ENCODE results near the gene RHOC. TPM values are rescaled to one million over a fixed set of nuclear protein-coding genes. Genes with fewer than 3 reads are reported as not detected.
"Not testable (repeated sequence)": the region's sequence is repeated elsewhere in the genome, so short reads cannot be mapped to it uniquely, and the experiment has no call there.

Gene RHOC
- 100 to 1,000 TPM; 219 to 262 (median 232) TPM for polyA plus RNA-seq (ENCODE audit: insufficient read length in 4 of 4)

DNA sequence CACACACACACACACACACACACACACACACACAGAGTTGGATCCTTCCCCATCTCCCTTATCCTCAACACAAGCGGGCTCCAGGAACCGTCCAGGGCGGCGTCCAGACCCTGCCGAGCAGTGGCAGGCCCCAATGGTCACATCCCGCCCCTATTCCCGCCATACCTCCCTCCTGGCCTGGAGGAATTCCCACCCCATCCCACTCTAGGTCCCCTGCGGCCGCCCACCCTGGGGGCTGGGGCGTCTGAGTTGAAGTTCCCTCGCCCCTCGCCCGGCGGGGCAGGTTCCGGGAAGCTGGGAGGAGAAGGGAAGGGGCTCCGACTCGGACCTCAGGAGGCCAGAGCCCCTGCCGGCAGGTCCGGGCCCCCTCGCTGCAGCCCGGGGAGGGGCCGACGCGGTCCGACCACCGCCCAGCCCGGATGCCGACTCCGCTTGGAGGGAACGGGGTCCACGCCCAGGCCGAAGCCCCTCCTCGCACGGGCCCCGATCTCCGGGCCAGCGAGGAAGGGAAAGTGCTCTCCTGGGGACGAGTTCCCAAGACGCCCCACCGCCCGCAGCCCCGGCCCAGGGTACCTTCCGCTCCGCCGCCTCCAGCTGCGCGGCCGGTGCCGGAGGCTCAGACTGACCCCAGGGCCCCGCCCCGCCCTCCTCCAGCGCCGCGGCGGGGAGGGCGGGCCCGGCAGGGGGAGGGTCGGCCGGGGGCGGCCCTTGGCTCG, at the start of gene RHOC:
Gene RHOC, minus strand, starts transcription at position 623 of the 716 bp plus-strand sequence. CDS start 3,328 bp downstream, outside the sequence.
- peak in 2 of 4 donors; percentile 39 to 69 for DNase-seq (ENCODE audit: low read depth in 4 of 4, low spot score in 3 of 4)

DNA sequence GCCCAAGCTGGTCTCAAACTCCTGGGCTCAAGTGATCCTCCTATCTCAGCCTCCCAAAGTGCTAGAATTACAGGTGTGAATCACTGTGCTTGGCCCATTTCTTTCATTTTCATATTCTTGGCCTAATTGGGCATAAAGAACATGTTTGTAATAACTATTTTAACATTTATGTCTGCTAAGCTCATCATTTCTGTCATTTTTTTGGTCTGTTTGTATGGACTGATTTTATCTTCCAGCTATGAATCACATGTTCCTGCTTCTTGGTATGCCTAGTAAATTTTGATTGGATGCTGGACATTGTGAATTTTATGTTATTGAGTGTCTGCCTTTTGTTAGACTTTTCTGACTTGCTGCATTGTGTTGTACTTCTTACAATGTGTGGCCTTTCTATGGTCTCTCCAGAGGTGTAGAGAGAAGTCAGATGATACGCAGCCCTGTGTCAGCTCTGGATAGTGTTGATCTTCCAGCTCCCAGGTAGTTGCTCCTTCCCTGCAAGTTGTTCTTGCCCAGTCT, 47.2 kb upstream of the RHOC start:
- no peak for DNase-seq (ENCODE audit: low read depth in 4 of 4, low spot score in 3 of 4)

DNA sequence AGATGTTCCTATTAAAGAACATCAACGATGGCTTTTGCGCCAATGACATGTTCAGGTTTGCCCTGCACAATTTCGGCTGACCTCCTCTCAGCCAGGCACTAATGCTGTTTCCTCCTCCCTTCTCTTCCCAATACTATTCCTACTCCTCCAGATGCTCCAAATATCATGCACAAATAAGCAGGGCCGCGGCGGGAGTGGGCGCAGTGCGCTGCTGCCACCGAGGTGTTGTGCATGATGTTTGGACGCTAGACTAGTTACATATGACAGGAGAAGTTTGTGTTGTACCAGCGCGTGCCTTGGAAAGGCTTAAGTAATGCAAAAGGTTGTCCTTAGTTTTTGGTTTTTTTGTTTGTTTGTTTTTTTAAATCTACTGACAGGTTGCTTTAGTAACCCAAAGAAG, 41.5 kb upstream of the RHOC start:
- no peak for DNase-seq (ENCODE audit: low read depth in 4 of 4, low spot score in 3 of 4)

DNA sequence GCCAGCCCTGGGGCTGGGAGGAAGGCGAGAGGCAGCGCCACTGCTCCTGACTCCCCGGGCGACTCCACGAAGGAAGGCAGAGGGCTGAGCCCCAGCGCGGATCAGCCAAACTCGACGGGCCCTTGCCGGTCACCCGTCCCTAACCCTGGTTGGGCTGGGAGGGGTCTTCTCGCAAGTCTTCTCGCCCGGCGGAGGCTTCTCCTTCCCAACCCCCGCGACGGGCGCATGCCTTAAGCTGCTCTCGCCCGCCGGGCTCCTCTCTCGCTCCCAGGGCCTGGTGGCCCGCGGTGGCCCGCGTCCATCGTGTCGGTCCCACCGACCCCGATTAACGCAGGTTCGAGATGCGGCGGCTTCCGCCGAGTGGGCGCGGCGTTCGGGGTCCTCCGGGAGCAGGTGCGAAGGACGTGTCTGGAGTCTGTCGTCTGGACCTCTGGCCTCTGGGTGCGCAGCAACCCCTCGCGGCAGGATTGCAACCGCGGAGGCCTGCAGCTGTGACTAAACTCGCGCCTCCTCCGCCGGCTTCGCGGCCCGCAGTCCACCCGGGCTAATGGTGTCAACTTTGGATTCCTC, 37.2 kb upstream of the RHOC start:
- DNase-seq (ENCODE audit: low read depth in 4 of 4, low spot score in 3 of 4), result peak in 1 of 4 donors; percentile 41

DNA sequence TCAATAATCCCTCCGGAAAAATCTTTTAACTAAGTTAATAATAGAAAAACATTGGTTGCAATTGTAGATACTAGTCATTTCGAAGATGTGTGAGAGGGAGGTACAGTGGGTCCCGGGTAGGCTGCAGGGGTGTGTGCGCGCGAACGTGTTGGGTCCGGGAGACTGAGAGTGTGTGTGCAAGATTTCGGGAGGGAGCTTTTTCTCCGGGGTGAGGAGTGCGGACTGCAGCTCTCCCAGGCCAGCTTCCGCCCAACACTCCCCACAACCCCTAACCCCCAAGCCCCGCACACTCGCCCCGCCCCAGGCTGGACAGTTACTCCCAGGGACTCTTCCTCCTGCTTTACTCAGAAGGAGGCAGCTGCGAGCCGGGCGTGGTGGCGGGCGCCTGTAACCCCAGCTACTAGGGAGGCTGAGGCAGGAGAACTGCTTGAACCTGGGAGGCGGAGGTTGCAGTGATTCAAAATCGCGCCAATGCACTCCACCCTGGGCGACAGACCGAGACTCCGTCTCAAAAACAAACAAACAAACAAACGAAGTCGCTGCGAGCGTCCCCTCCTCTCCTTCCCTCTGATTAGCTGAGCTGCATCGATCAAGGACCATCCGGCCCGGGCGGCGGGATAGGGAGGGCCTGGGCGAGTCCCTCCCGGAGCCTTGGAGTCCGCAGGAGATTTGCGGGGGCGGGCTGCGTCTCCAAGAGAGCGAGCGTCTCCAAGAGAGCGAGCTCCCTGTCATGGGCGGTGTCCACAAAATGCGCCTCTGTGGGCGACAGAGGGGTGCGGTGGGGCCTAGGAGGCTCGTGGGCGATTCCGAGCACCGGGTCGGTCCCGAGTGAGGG, 36.5 kb upstream of the RHOC start:
- DNase-seq (ENCODE audit: low read depth in 4 of 4, low spot score in 3 of 4), result no peak

DNA sequence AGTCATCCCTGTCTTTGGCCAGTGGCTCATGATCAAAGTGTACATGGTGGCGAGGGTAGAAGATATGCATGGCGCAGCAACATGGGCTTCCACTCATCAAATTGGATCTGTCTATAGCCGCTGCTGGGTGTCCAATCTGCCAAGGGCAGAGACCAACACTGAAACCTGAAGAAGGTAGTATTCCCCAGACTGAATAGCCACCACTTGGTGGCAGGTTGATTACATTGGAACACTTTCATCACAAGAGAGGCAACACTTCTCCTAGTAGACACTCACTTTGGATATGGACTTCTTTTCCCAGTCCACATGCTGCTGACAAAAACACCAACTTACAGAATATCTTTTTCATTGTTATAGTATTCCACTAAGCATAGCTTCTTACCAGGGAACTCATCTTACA, 30.6 kb upstream of the RHOC start:
- no peak for DNase-seq (ENCODE audit: low read depth in 4 of 4, low spot score in 3 of 4)

DNA sequence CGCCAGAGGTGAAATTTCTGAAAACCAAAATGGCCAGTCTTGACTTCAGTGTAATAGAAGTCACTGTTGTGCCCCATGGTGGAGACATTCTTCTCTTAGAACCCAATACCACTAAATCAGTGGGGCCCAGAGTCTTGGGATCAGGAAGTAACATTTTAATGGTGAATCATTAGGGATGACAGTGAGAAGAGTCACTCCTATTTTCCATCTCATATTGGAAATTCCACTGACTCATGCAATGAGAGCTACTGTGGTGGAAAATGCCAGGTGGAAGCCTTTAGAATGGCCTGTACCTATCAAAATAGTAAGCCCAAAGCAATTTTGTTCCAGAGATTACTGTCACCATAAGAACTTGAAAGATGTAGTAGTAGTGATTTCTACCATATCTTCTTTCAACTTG, 28.8 kb upstream of the RHOC start:
- DNase-seq (ENCODE audit: low read depth in 4 of 4, low spot score in 3 of 4), result no peak

DNA sequence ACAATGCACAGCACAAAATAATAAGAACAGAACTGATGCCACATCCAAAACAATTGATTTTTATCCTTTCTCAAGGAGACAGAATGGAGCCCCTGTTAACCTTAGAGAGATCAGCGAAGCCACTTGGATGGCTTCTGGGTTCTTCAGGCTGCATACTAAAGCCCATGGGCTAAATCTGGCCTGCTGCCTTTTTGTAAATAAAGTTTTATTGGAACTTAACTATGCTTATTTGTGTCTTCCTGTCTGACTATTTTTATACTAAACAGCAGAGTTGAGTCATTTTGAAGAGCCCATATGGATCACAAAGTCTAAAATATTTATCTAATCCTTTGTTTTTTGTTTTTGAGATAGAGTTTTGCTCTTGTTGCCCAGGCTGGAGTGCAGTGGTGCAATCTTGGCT, 24.5 kb upstream of the RHOC start:
- no peak for DNase-seq (ENCODE audit: low read depth in 4 of 4, low spot score in 3 of 4)

DNA sequence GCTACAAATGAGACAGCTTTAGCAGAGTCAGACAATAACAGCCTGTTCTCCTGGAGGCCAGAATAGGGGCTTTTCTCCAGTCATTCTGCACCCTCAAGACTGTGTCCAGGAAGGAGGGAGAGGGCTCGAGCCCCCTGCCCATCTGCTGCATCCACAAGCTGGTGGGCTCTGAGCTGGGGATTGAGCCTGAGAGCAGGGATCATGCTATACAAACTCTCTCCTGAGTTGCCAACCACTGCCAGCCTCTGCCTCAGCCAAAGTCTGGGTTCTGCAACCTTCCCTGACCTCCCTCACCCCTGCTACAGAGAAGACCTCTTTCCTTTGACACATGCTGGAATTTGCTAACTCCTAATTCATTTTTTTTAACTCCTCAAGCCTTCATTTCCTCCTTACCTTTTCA, 23.0 kb upstream of the RHOC start:
- DNase-seq (ENCODE audit: low read depth in 4 of 4, low spot score in 3 of 4), result no peak

DNA sequence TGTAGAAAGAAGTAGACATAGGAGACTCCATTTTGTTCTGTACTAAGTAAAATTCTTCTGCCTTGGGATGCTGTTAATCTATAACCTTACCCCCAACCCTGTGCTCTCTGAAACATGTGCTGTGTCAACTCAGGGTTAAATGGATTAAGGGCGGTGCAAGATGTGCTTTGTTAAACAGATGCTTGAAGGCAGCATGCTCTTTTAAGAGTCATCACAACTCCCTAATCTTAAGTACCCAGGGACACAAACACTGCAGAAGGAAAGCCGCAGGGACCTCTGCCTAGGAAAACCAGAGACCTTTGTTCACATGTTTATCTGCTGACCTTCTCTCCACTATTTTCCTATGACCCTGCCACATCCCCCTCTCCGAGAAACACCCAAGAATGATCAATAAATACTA, 22.1 kb upstream of the RHOC start:
- not testable (repeated sequence) for DNase-seq (ENCODE audit: low read depth in 4 of 4, low spot score in 3 of 4)

DNA sequence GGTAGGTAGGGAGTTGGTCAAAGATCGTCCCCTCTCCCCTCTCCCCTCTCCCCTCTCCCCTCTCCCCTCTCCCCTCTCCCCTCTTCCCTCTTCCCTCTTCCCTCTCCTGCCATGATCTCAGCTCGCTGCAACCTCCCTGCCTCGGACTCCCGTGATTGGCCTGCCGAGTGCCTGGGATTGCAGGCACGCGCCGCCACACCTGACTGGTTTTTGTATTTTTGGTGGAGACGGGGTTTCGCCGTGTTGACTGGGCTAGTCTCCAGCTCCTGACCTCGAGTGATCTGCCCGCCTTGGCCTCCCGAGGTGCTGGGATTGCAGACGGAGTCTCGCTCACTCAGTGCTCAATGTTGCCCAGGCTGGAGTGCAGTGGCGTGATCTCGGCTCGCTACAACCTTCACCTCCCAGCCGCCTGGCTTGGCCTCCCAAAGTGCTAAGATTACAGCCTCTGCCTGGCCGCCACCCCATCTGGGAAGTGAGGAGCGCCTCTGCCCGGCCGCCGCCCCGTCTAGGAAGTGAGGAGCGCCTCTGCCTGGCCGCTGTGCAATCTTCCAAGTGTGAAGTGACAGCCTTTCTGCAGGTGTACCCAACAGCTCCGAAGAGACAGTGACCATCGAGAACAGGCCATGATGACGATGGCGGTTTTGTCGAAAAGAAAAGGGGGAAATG, 21.5 kb upstream of the RHOC start:
- not testable (repeated sequence) for DNase-seq (ENCODE audit: low read depth in 4 of 4, low spot score in 3 of 4)

DNA sequence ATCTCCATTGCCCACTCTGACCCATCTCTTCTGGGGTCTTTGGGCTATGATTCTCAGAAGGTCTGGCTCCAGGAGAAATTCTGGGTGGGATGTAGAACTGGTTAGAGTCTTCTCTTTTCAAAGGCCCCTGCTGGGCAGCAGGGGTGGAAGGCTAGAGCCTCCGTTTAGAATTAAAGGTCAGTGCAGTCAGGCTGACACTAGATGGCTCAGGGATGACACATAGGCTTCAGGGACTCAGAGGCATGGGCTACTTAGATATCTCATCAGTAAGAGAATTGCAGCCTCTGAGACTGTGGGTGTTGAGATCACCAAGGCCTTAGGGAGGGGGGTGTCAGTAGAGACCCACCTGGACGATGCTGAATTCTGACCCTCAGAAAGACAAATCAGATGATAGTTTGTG, 20.8 kb upstream of the RHOC start:
- no peak for DNase-seq (ENCODE audit: low read depth in 4 of 4, low spot score in 3 of 4)

DNA sequence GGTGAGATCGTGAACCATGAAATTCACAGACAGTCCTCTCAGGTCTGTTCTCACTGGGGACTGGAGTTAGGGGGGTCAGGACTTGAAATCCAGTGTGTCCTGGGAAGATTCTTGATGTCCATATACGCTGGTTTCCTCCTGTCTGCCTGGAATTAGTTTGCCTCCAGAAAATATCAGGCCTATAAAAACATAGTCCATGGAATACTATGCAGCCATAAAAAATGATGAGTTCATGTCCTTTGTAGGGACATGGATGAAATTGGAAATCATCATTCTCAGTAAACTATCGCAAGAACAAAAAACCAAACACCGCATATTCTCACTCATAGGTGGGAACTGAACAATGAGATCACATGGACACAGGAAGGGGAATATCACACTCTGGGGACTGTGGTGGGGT, 17.3 kb upstream of the RHOC start:
- not testable (repeated sequence) for DNase-seq (ENCODE audit: low read depth in 4 of 4, low spot score in 3 of 4)

DNA sequence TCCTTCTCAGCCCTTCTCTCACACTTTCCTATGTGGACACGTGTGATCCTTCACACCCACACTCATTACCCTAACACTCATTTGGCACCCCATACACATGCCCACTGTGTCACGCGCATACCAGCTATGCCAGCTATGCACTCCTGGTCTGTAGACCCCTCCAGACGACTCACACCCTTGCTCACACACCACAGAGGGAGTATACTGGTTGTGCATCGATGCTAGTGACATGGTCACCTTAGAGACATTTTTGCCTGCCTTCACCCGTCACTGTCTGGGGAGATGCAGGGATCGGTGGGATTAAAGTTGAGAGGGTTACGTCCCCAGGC, 16.5 kb upstream of the RHOC start:
- no peak for DNase-seq (ENCODE audit: low read depth in 4 of 4, low spot score in 3 of 4)

DNA sequence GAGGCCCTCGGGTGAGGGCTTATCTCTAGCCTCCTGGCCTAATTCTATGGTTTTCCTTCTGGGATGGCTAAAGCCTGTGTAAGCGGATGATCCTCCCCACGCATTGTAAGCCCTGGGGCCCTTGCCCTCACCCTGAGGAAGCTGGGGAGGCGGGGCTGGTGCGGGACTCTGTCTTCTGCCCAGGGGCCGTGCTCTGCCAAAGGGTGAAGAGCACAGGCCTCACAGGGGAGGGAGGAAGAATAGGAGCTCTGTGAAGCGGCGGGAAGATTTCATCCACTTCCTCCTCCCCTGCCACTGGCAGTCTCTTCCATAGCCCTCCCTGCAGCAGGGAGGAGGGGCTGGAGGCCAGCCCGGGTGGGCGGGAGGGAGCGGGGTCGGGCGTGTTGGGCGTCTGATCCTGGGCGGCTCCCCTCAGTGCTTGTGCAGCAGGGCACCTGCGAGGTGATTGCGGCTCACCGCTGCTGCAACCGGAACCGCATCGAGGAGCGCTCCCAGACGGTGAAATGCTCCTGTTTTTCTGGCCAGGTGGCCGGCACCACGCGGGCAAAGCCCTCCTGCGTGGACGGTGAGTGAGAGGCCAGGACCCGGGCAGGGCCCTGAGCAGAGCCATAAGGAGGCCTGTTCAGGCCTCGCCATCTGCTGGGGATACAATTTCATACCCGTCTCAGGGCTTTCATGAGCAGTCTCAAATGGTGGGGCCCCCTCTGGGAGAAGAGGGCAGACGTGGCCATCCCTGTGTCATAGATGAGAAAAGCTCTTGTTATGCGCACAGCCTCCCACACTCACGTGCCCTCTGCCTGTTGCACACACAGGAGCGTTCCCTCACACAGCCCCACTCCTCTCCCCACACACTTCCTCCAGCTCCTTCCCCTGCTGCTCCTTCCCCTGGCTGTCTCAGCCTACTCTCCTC, 15.9 kb upstream of the RHOC start:
- DNase-seq (ENCODE audit: low read depth in 4 of 4, low spot score in 3 of 4), result no peak

DNA sequence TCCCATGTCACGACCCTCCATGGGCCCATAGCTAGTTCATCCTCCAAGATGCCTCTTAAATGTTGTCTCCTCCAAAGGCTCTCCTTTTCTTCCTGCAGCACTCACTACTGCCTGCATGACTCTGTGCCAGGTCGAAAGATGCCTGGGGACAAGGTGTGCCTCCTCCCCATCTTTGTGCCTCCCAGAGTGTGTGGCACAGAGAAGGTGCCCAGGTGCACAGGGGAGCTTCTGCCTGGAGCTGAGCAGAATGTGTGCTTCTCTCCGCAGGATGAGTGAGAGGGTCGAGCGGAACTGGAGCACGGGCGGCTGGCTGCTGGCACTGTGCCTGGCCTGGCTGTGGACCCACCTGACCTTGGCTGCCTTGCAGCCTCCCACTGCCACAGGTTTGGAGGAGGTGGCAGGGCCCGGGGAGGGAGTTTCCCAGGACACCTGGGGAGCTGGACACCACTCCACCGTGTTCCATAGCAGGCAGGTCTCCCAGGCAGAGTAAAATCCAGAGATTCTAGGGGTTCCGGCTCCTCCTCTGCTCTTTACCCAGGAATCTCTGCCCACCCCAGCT, 15.1 kb upstream of the RHOC start:
- no peak for DNase-seq (ENCODE audit: low read depth in 4 of 4, low spot score in 3 of 4)

DNA sequence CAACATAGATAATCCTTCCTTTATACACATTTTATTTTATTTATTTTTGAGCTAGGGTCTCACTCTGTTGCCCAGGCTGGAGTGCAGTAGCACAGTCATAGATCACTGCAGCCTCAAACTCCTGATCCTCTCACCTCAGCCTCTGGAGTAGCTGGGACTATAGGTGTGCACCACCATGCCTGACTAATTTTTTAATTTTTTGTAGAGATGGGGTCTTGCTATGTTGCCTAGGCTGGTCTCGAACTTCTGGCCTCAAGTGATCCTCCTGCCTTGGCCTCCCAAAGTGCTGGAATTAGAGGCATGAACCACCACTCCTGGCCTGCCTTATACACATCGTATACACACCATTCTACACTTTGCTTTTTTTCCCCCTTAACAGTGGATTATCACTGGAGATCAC, 14.4 kb upstream of the RHOC start:
- not testable (repeated sequence) for DNase-seq (ENCODE audit: low read depth in 4 of 4, low spot score in 3 of 4)

DNA sequence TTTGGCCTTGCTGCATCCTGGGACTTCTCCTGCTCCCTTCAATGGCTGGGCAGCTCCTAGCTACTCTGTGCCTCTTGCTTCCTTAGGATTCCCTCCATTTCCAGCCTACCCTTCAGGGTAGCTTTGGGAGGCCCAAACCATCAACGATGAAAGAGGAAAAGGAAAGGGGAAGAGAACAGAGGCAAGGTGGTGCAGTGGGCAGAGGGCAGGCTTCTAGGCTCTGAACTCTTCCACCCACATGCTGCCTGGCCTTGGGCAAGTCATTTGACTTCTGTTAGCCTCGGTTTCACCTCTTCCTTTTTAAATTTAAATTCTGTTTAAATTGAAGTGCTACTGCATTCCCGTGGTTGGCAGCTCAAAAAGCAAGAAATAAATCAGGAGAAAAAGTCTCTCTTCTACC, 13.9 kb upstream of the RHOC start:
- DNase-seq (ENCODE audit: low read depth in 4 of 4, low spot score in 3 of 4), result no peak

DNA sequence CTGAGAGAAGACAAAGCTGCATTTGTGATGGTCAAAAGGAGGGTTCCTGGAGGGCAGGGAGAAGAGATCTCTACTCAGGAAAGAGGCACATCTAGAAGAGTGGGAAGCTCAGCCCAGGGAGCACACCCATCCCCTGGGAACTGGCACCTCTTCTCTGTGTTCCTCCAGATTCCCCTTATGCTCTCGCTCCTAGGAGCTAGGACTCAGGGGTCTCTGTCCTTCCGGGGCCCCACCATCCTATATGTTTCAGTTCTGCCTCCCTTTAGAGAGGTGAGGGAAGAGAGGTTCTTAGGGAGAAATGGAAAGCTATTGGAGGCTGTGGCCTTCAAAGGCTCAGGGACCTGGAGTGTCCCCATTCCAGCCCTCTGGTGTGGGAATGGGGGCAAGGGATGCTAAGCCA, 12.8 kb upstream of the RHOC start:
- DNase-seq (ENCODE audit: low read depth in 4 of 4, low spot score in 3 of 4), result no peak
